Esophagus muscularis mucosa (tissue), 4 donors: ENCODE data around the gene MAP3K14. TPM values are rescaled to one million over a fixed set of nuclear protein-coding genes. Genes with fewer than 3 reads are reported as not detected.

Experiments used
- DNase-seq: peaks from one replicate; pipeline ENCODE4 v3.0.0-alpha.2; 2017; ENCODE audit errors: extremely low spot score
- H3K27ac ChIP-seq, 4 donors: fragments of 200-600 bp; sonication (generic); replicated peaks in 1 of 4; 1 replicate in 3 of 4; 2 replicates in 1 of 4; pipeline ENCODE4 v1.5.1; 2016 to 2019; ENCODE audit warnings: mild to moderate bottlenecking in 1 of 4
- H3K27me3 ChIP-seq, 4 donors: fragments of 200-600 bp; sonication (generic); one replicate each; pipeline versions ENCODE4 v1.5.1 to v1.6.0; 2016 to 2019
- H3K36me3 ChIP-seq, 4 donors: fragments of 200-600 bp; sonication (generic); one replicate each; pipeline ENCODE4 v1.5.1; 2016 to 2019
- H3K4me1 ChIP-seq, 4 donors: fragments of 200-600 bp; sonication (generic); one replicate each; pipeline ENCODE4 v1.5.1; 2016 to 2019
- H3K4me3 ChIP-seq, 4 donors: fragments of 200-600 bp; sonication (generic); 1 replicate in 2 of 4; 2 replicates in 2 of 4; pipeline ENCODE4 v1.5.1; 2016 to 2019; ENCODE audit warnings: mild to moderate bottlenecking in 4 of 4, moderate library complexity in 1 of 4
- H3K9me3 ChIP-seq, 4 donors: fragments of 200-600 bp; sonication (generic); 1 replicate in 3 of 4; 2 replicates in 1 of 4; pipeline ENCODE4 v1.5.1; 2016 to 2019
- CTCF ChIP-seq, 3 experiments: fragments of 200-600 bp in 2 of 3; fragments of 450-650 bp in 1 of 3; sonication (generic) in 2 of 3; IDR thresholded peaks; one replicate each; pipeline ENCODE4 v1.5.1; 2017 to 2019; ENCODE audit warnings: antibody characterized with exemption in 3 of 3, mild to moderate bottlenecking in 2 of 3, moderate library complexity in 1 of 3
- EP300 ChIP-seq: sonication (generic); formaldehyde crosslinking; IDR thresholded peaks from one replicate; pipeline ENCODE4 v1.6.1; 2017; ENCODE audit warnings: antibody characterized with exemption
- POLR2A ChIP-seq: fragments of 450-650 bp; IDR thresholded peaks from one replicate; pipeline ENCODE4 v1.6.1; 2017; ENCODE audit warnings: antibody characterized with exemption, moderate library complexity, mild to moderate bottlenecking, low read depth
- POLR2AphosphoS5 ChIP-seq, 2 donors: sonication (generic); formaldehyde crosslinking; IDR thresholded peaks; one replicate each; pipeline ENCODE4 v1.6.1; 2017; ENCODE audit warnings: antibody characterized with exemption in 2 of 2
- WGBS: methylation state at CpG from one replicate; pipeline ENCODE4 v1.1.5; 2018; 5-methylcytosine and 5-hydroxymethylcytosine counted together
- intact Hi-C: fragments of 100-400 bp; cut with DNase I; formaldehyde crosslinking; loops from one replicate; pipeline ENCODE4 v1.15.1; 2023
- total RNA-seq, 4 donors: library from RNA; depleted of rRNA; stranded (reverse); fragments of >200 nt; gene quantifications; one replicate each; pipeline versions ENCODE4 v1.1.0 to v1.2.1, GENCODE V29; 2016

The MAP3K14 gene
- total RNA-seq, 4 donors from 2014 or later, result 7.8 to 26.5 (median 10.6) TPM

GRCh38 chr17:45247429-45248131 lies 69.2 kb downstream of the MAP3K14 start:
- H3K9me3 ChIP-seq, result no peaks in the 10 kb centered on the region
- H3K36me3 ChIP-seq, result peaks cover 0 to 38% (median 24%) of the 10 kb centered on the region in 4 donors
- peak overlapping the region; percentile 54 to 68 (median 60) for H3K4me3 ChIP-seq
- peak overlapping the region; percentile 39 to 72 (median 68) for H3K27ac ChIP-seq
- DNase-seq, result peak; percentile 95
- peak in 1 of 2 donors; percentile 53 for TF ChIP-seq POLR2AphosphoS5 (IDR thresholded peaks at IDR 0.05)
- TF ChIP-seq CTCF (IDR thresholded peaks at IDR 0.05), result no peak
- no peaks in the 10 kb centered on the region for H3K27me3 ChIP-seq
- intact Hi-C loops, result no loop called here
- peaks cover 18 to 23% (median 22%) of the 10 kb centered on the region in 4 donors for H3K4me1 ChIP-seq
- 0% methylated on average over 28 of the region's 61 CpGs for WGBS

GRCh38 chr17:45246861-45247428 lies 69.9 kb downstream of the MAP3K14 start:
- H3K27me3 ChIP-seq, result peaks cover 0 to 4% (median 0%) of the 10 kb centered on the region in 4 donors
- H3K9me3 ChIP-seq, result no peaks in the 10 kb centered on the region
- intact Hi-C loops, result no loop called here
- TF ChIP-seq CTCF (IDR thresholded peaks at IDR 0.05), result peak; percentile 37 to 50 (median 39)
- TF ChIP-seq POLR2A, result no peak
- TF ChIP-seq POLR2AphosphoS5 (IDR thresholded peaks at IDR 0.05), result no peak
- peaks cover 18 to 27% (median 23%) of the 10 kb centered on the region in 4 donors for H3K4me1 ChIP-seq
- peak overlapping the region; percentile 54 to 68 (median 60) for H3K4me3 ChIP-seq
- peak overlapping the region; percentile 39 to 72 (median 68) for H3K27ac ChIP-seq
- 6% methylated on average over 7 of the region's 33 CpGs for WGBS
- DNase-seq, result no peak
- H3K36me3 ChIP-seq, result peaks cover 0 to 43% (median 26%) of the 10 kb centered on the region in 4 donors

- peaks cover 20 to 33% (median 29%) of the 10 kb centered on the region in 4 donors for H3K4me1 ChIP-seq
- no peaks in the 10 kb centered on the region for H3K9me3 ChIP-seq
- H3K36me3 ChIP-seq, result peaks cover 0 to 43% (median 27%) of the 10 kb centered on the region in 4 donors
- intact Hi-C loops, result no loop called here
- TF ChIP-seq POLR2AphosphoS5 (IDR thresholded peaks at IDR 0.05), result no peak
- no peak for TF ChIP-seq EP300
- no peak for TF ChIP-seq POLR2A
- no peak for TF ChIP-seq CTCF (IDR thresholded peaks at IDR 0.05)
- 70% methylated on average over 8 of the region's 8 CpGs for WGBS
- no peak for DNase-seq
- H3K4me3 ChIP-seq, result peak overlapping the region in 2 of 4 donors; percentile 63 to 68
- H3K27me3 ChIP-seq, result peaks cover 0 to 10% (median 4%) of the 10 kb centered on the region in 4 donors
- no peak overlapping the region for H3K27ac ChIP-seq
Observed at GRCh38 chr17:45246338-45246737, 70.5 kb downstream of the MAP3K14 start.

- Histone ChIP-seq H3K9me3 (no peaks in the 10 kb centered on the region), H3K4me1 (peaks cover 25 to 40% (median 36%) of the 10 kb centered on the region in 4 donors), H3K36me3 (peaks cover 0 to 55% (median 32%) of the 10 kb centered on the region in 4 donors), H3K4me3 (no peak overlapping the region), H3K27ac (no peak overlapping the region), H3K27me3 (peaks cover 0 to 24% (median 15%) of the 10 kb centered on the region in 4 donors)
- WGBS, result 98% methylated on average over 14 of the region's 21 CpGs
- intact Hi-C loops, result no loop called here
- DNase-seq, result no peak
- no peak for TF ChIP-seq POLR2AphosphoS5 (IDR thresholded peaks at IDR 0.05)
- TF ChIP-seq CTCF (IDR thresholded peaks at IDR 0.05), result no peak
Observed at GRCh38 chr17:45244725-45245656, 71.8 kb downstream of the MAP3K14 start.
